Type B pancreatic cell (in vitro differentiated cells): ENCODE data around the gene PODXL2. TPM values are rescaled to one million over a fixed set of nuclear protein-coding genes. Genes with fewer than 3 reads are reported as not detected.
A peak's percentile ranks its signal among the peaks of the same experiment; 100 is the strongest.

Source experiments
- DNase-seq: peaks from one replicate; pipeline ENCODE4 v3.0.0; 2021; ENCODE audit warnings: mixed read lengths; ENCODE audit not compliant: unreplicated experiment; ENCODE audit errors: extremely low spot score
- H3K27ac Mint-ChIP-seq: 2 replicates; pipeline ENCODE4 v1.8.0; 2021; ENCODE audit warnings: mild to moderate bottlenecking, mixed read lengths
- H3K27me3 Mint-ChIP-seq: 2 replicates; pipeline ENCODE4 v1.8.0; 2021; ENCODE audit warnings: mixed read lengths
- H3K36me3 Mint-ChIP-seq: 2 replicates; pipeline ENCODE4 v1.8.0; 2021; ENCODE audit warnings: mixed read lengths
- H3K4me1 Mint-ChIP-seq: one replicate; pipeline ENCODE4 v1.8.0; 2021; ENCODE audit warnings: mixed read lengths; ENCODE audit not compliant: unreplicated experiment
- H3K4me3 Mint-ChIP-seq: 2 replicates; pipeline ENCODE4 v1.8.0; 2021; ENCODE audit warnings: mild to moderate bottlenecking, mixed read lengths
- H3K9me3 Mint-ChIP-seq: 2 replicates; pipeline ENCODE4 v1.8.0; 2021; ENCODE audit warnings: mixed read lengths
- CTCF ChIP-seq: fragments of 200-600 bp; sonication (generic); conservative IDR thresholded peaks from 2 replicates; pipeline ENCODE4 v1.5.0; 2021; ENCODE audit warnings: antibody characterized with exemption, mild to moderate bottlenecking
- total RNA-seq: library from RNA; stranded (reverse); gene quantifications from 2 replicates; pipeline ENCODE4 v1.2.1, GENCODE V29; 2021; ENCODE audit warnings: low replicate concordance

PODXL2 gene
- total RNA-seq, 1 donor from 2014 or later = 48.9 TPM

GRCh38 chr3:127590593-127591465 is 38.2 kb upstream of the PODXL2 start, which contains the start of gene TPRA1:
Gene TPRA1, minus strand, starts transcription at chr3:127590733. Its CDS starts 10,587 bp downstream, at chr3:127580146.
- peak; percentile 89 for DNase-seq
- H3K36me3 Mint-ChIP-seq = no peaks in the 10 kb centered on the region
- TF ChIP-seq CTCF = peak; percentile 34
- H3K4me3 Mint-ChIP-seq = peak within 1 kb of the TSS; percentile 97
- H3K27me3 Mint-ChIP-seq = peaks cover 14% of the 10 kb centered on the region
- H3K4me1 Mint-ChIP-seq = peaks cover 13% of the 10 kb centered on the region
- peak within 1 kb of the TSS; percentile 97 for H3K27ac Mint-ChIP-seq
- no peaks in the 10 kb centered on the region for H3K9me3 Mint-ChIP-seq

GRCh38 chr3:127593178-127593577 is 35.8 kb upstream of the PODXL2 start:
- no peak for DNase-seq
- Mint-ChIP-seq H3K4me3 (peak overlapping the region; percentile 56), H3K4me1 (peaks cover 18% of the 10 kb centered on the region), H3K27ac (no peak overlapping the region), H3K9me3 (no peaks in the 10 kb centered on the region), H3K27me3 (peaks cover 17% of the 10 kb centered on the region), H3K36me3 (no peaks in the 10 kb centered on the region)
- no peak for TF ChIP-seq CTCF

- DNase-seq = no peak
- H3K36me3 Mint-ChIP-seq = no peaks in the 10 kb centered on the region
- H3K27me3 Mint-ChIP-seq = peaks cover 17% of the 10 kb centered on the region
- peak overlapping the region; percentile 2 for H3K4me3 Mint-ChIP-seq
- no peak for TF ChIP-seq CTCF
- H3K9me3 Mint-ChIP-seq = no peaks in the 10 kb centered on the region
- H3K27ac Mint-ChIP-seq = no peak overlapping the region
- H3K4me1 Mint-ChIP-seq = peaks cover 17% of the 10 kb centered on the region
Observed at GRCh38 chr3:127595303-127595702, 33.7 kb upstream of the PODXL2 start.

- no peak for DNase-seq
- peaks cover 14% of the 10 kb centered on the region for H3K27me3 Mint-ChIP-seq
- H3K36me3 Mint-ChIP-seq = peaks cover 6% of the 10 kb centered on the region
- no peaks in the 10 kb centered on the region for H3K9me3 Mint-ChIP-seq
- H3K27ac Mint-ChIP-seq = peak overlapping the region; percentile 85
- TF ChIP-seq CTCF = no peak
- H3K4me1 Mint-ChIP-seq = peaks cover 16% of the 10 kb centered on the region
- peak overlapping the region; percentile 91 for H3K4me3 Mint-ChIP-seq
Observed at GRCh38 chr3:127597020-127597771, 31.8 kb upstream of the PODXL2 start.

- H3K36me3 Mint-ChIP-seq = peaks cover 13% of the 10 kb centered on the region
- DNase-seq = no peak
- no peak for TF ChIP-seq CTCF
- peaks cover 21% of the 10 kb centered on the region for H3K4me1 Mint-ChIP-seq
- peaks cover 11% of the 10 kb centered on the region for H3K27me3 Mint-ChIP-seq
- peak overlapping the region; percentile 91 for H3K4me3 Mint-ChIP-seq
- peak overlapping the region; percentile 85 for H3K27ac Mint-ChIP-seq
- H3K9me3 Mint-ChIP-seq = no peaks in the 10 kb centered on the region
Observed at GRCh38 chr3:127598841-127599570, 30.0 kb upstream of the PODXL2 start.
